Endothelial cell of umbilical vein (primary cell): ENCODE results near the gene DGKA.

Experiments used
- CTCF ChIP-seq, 2 donors: IDR thresholded peaks; 1 replicate in 1 of 2; 2 replicates in 1 of 2; pipeline ENCODE4 v1.5.1; 2011; ENCODE audit warnings: low read length in 2 of 2, mild to moderate bottlenecking in 2 of 2, moderate library complexity in 2 of 2, control low read depth in 1 of 2, inconsistent platforms in 1 of 2, low read depth in 1 of 2; ENCODE audit not compliant: insufficient read depth in 1 of 2; ENCODE audit errors: extremely low read depth in 1 of 2
- EZH2 ChIP-seq: IDR thresholded peaks from 2 replicates; pipeline ENCODE4 v1.6.1; 2012; ENCODE audit warnings: borderline replicate concordance, low read depth, mild to moderate bottlenecking, moderate library complexity, low read length, inconsistent platforms; ENCODE audit not compliant: severe bottlenecking
- FOS ChIP-seq: IDR thresholded peaks from 2 replicates; pipeline ENCODE4 v1.6.1; 2011; ENCODE audit warnings: mild to moderate bottlenecking, low read length, moderate library complexity, borderline replicate concordance; ENCODE audit not compliant: insufficient read depth
- GATA2 ChIP-seq: IDR thresholded peaks from 2 replicates; pipeline ENCODE4 v1.7.0; 2011; ENCODE audit warnings: low read depth, mild to moderate bottlenecking, moderate library complexity, mixed read lengths, low read length; ENCODE audit not compliant: insufficient read length, insufficient read depth
- JUN ChIP-seq: IDR thresholded peaks from 2 replicates; pipeline ENCODE4 v1.6.1; 2011; ENCODE audit warnings: borderline replicate concordance, low read depth; ENCODE audit not compliant: insufficient read length, insufficient read depth
- MAX ChIP-seq: IDR thresholded peaks from 2 replicates; pipeline ENCODE4 v1.6.1; 2011; ENCODE audit not compliant: insufficient read depth, insufficient read length
- MYC ChIP-seq: IDR thresholded peaks from one replicate; pipeline ENCODE4 v1.6.1; 2011; ENCODE audit warnings: mild to moderate bottlenecking, low read depth, low read length
- POLR2A ChIP-seq: IDR thresholded peaks from 2 replicates; pipeline ENCODE4 v1.6.1; 2012; ENCODE audit warnings: low read depth, mild to moderate bottlenecking, control low read depth, low read length
- POLR2AphosphoS5 ChIP-seq: IDR thresholded peaks from 2 replicates; pipeline ENCODE4 v1.6.1; 2012; ENCODE audit warnings: low read depth, mild to moderate bottlenecking, control low read depth, low read length, moderate library complexity; ENCODE audit not compliant: insufficient read depth

GRCh38 chr12:56001487-56002100 is 70.6 kb downstream of the DGKA start:
- no peak for TF ChIP-seq CTCF (IDR thresholded peaks at IDR 0.05; ENCODE audit: extremely low read depth in 1 of 2, insufficient read depth in 1 of 2, low read depth in 1 of 2, low read length in 2 of 2)
- TF ChIP-seq POLR2A, result no peak
- TF ChIP-seq EZH2, result no peak
- TF ChIP-seq POLR2AphosphoS5, result no peak
- no peak for TF ChIP-seq MYC
- no peak for TF ChIP-seq MAX
- TF ChIP-seq FOS, result no peak
- no peak for TF ChIP-seq GATA2
- no peak for TF ChIP-seq JUN
